IMR-90 (cell line): ENCODE data around the gene FOCAD. TPM values are rescaled to one million over a fixed set of nuclear protein-coding genes. Genes with fewer than 3 reads are reported as not detected.

ENCODE experiments used
- ATAC-seq: fragments of 200-7000 bp; cut with Tn5 transposase; 2 replicates; pipeline ENCODE4 v1.9.1; 2020; ENCODE audit warnings: low read depth, mild to moderate bottlenecking, moderate library complexity
- BruUV-seq: library from RNA; stranded (reverse); fragments of 400-500 nt; replicated peaks from 2 replicates; lab custom pipeline; 2021; lab: Mats Ljungman, UMichigan
- CTCF ChIA-PET: fragments of 300-600 bp; formaldehyde crosslinking; extraction: SDS; loops from one replicate; lab custom pipeline; 2021; ENCODE audit warnings: antibody characterized with exemption; lab: Yijun Ruan, JAX
- POLR2A ChIA-PET: fragments of 300-600 bp; sonication (Branson Sonifier 250); formaldehyde crosslinking; loops from one replicate; lab custom pipeline; 2022; ENCODE audit warnings: antibody characterized with exemption; ENCODE audit not compliant: unreplicated experiment; lab: Charles Lee
- DNase-seq: peaks from one replicate; pipeline ENCODE4 v3.0.0; 2013
- H2AFZ ChIP-seq: replicated peaks from 2 replicates; pipeline ENCODE3; 2013; ENCODE audit warnings: low read length, mild to moderate bottlenecking; ENCODE audit not compliant: poor library complexity
- H2AK5ac ChIP-seq: 2 replicates; pipeline ENCODE4 v1.6.1; 2013; ENCODE audit warnings: low read depth, low read length, inconsistent platforms
- H2AK9ac ChIP-seq: replicated peaks from 2 replicates; pipeline ENCODE3; 2013; ENCODE audit warnings: mild to moderate bottlenecking, low read depth, low read length, moderate library complexity; ENCODE audit not compliant: poor library complexity
- H2BK120ac ChIP-seq: 2 replicates; pipeline ENCODE4 v1.6.1; 2013; ENCODE audit warnings: low read depth, low read length, inconsistent platforms
- H2BK15ac ChIP-seq: 3 replicates; pipeline ENCODE4 v1.6.1; 2013; ENCODE audit warnings: low read depth, low read length, inconsistent platforms
- H2BK20ac ChIP-seq: 2 replicates; pipeline ENCODE4 v1.6.1; 2013; ENCODE audit warnings: low read depth, mild to moderate bottlenecking, inconsistent platforms, low read length, moderate library complexity
- H2BK5ac ChIP-seq: 2 replicates; pipeline ENCODE4 v1.6.1; 2013; ENCODE audit warnings: mild to moderate bottlenecking, low read depth, low read length, inconsistent platforms; ENCODE audit not compliant: poor library complexity, severe bottlenecking
- H3K14ac ChIP-seq: replicated peaks from 2 replicates; pipeline ENCODE4 v1.6.1; 2013; ENCODE audit warnings: low read depth, low read length, inconsistent platforms
- H3K18ac ChIP-seq: 2 replicates; pipeline ENCODE4 v1.6.1; 2013; ENCODE audit warnings: low read depth, low read length, control low read depth
- H3K23ac ChIP-seq: 2 replicates; pipeline ENCODE4 v1.6.1; 2013; ENCODE audit warnings: low read depth, low read length, inconsistent platforms
- H3K27ac ChIP-seq: 2 replicates; pipeline ENCODE4 v1.5.1; 2013; ENCODE audit warnings: mild to moderate bottlenecking, control low read depth, low read length; ENCODE audit not compliant: insufficient read depth
- H3K27me3 ChIP-seq: 2 replicates; pipeline ENCODE4 v1.6.1; 2013; ENCODE audit warnings: low read length; ENCODE audit not compliant: control insufficient read depth, insufficient read depth
- H3K36me3 ChIP-seq: 2 replicates; pipeline ENCODE4 v1.6.1; 2013; ENCODE audit warnings: low read length, mixed read lengths; ENCODE audit not compliant: control insufficient read depth, insufficient read depth
- H3K4ac ChIP-seq: 2 replicates; pipeline ENCODE4 v1.6.1; 2013; ENCODE audit warnings: low read depth, low read length, inconsistent platforms
- H3K4me1 ChIP-seq: 2 replicates; pipeline ENCODE4 v1.6.1; 2013; ENCODE audit warnings: low read length, mixed read lengths; ENCODE audit not compliant: control insufficient read depth, insufficient read depth
- H3K4me2 ChIP-seq: 2 replicates; pipeline ENCODE4 v1.6.1; 2013; ENCODE audit warnings: low read depth, mild to moderate bottlenecking, control low read depth, low read length, moderate library complexity
- H3K4me3 ChIP-seq: 2 replicates; pipeline ENCODE4 v1.5.1; 2013; ENCODE audit warnings: low read depth, mild to moderate bottlenecking, control low read depth, low read length, moderate library complexity; ENCODE audit not compliant: insufficient read depth
- H3K56ac ChIP-seq: 2 replicates; pipeline ENCODE4 v1.6.1; 2013; ENCODE audit warnings: low read length, inconsistent platforms; ENCODE audit not compliant: insufficient read depth; ENCODE audit errors: extremely low read depth
- H3K79me1 ChIP-seq, 2 experiments: 2 replicates each; pipeline ENCODE4 v1.6.1; 2013; ENCODE audit warnings: low read length in 2 of 2, inconsistent platforms in 1 of 2, low read depth in 1 of 2
- H3K9ac ChIP-seq: 2 replicates; pipeline ENCODE4 v1.6.1; 2013; ENCODE audit warnings: low read depth, low read length, control low read depth
- H3K9me1 ChIP-seq: 2 replicates; pipeline ENCODE4 v1.6.1; 2013; ENCODE audit warnings: low read length, inconsistent platforms; ENCODE audit not compliant: insufficient read depth
- H3K9me3 ChIP-seq: 2 replicates; pipeline ENCODE4 v1.6.1; 2013; ENCODE audit warnings: low read length; ENCODE audit not compliant: control insufficient read depth, insufficient read depth
- H4K20me1 ChIP-seq: 2 replicates; pipeline ENCODE4 v1.6.1; 2013; ENCODE audit warnings: low read length, inconsistent platforms; ENCODE audit not compliant: insufficient read depth
- H4K5ac ChIP-seq: 2 replicates; pipeline ENCODE4 v1.6.1; 2013; ENCODE audit warnings: mild to moderate bottlenecking, low read depth, low read length, control low read depth
- H4K8ac ChIP-seq, 2 experiments: 2 replicates each; pipeline ENCODE4 v1.6.1; 2013; ENCODE audit warnings: low read depth in 2 of 2, low read length in 2 of 2, control low read depth in 1 of 2, inconsistent platforms in 1 of 2
- H4K91ac ChIP-seq: 2 replicates; pipeline ENCODE4 v1.6.1; 2013; ENCODE audit warnings: low read depth, low read length, inconsistent platforms; ENCODE audit not compliant: insufficient read depth
- BHLHE40 ChIP-seq: fragments of 150-350 bp; IDR thresholded peaks from 2 replicates; pipeline ENCODE4 v1.6.1; 2016; ENCODE audit warnings: mild to moderate bottlenecking, low read depth, low read length
- CEBPB ChIP-seq: IDR thresholded peaks from 2 replicates; pipeline ENCODE4 v1.6.1; 2012; ENCODE audit warnings: low read depth, low read length, improper control_type of control experiment
- CHD1 ChIP-seq: IDR thresholded peaks from 2 replicates; pipeline ENCODE4 v1.6.1; 2012; ENCODE audit warnings: low read depth, low read length, improper control_type of control experiment
- CTCF ChIP-seq: conservative IDR thresholded peaks from 2 replicates; pipeline ENCODE4 v1.5.1; 2012; ENCODE audit warnings: mild to moderate bottlenecking, low read depth, low read length, improper control_type of control experiment
- ELK1 ChIP-seq: fragments of 150-350 bp; IDR thresholded peaks from 2 replicates; pipeline ENCODE4 v1.6.1; 2016; ENCODE audit warnings: low read depth, mild to moderate bottlenecking, low read length, moderate library complexity, borderline replicate concordance
- FOS ChIP-seq: fragments of 150-350 bp; IDR thresholded peaks from 2 replicates; pipeline ENCODE4 v1.6.1; 2016; ENCODE audit warnings: low read depth, low read length
- MAFK ChIP-seq: IDR thresholded peaks from 2 replicates; pipeline ENCODE4 v1.6.1; 2012; ENCODE audit warnings: low read depth, low read length, improper control_type of control experiment
- MAZ ChIP-seq: IDR thresholded peaks from 2 replicates; pipeline ENCODE4 v1.6.1; 2012; ENCODE audit warnings: low read depth, mild to moderate bottlenecking, low read length, improper control_type of control experiment, moderate library complexity, borderline replicate concordance
- MXI1 ChIP-seq: IDR thresholded peaks from 2 replicates; pipeline ENCODE4 v1.6.1; 2012; ENCODE audit warnings: low read depth, mild to moderate bottlenecking, low read length, moderate library complexity, borderline replicate concordance
- NFE2L2 ChIP-seq: fragments of 150-350 bp; IDR thresholded peaks from 2 replicates; pipeline ENCODE4 v1.6.1; 2016; ENCODE audit warnings: low read depth, mild to moderate bottlenecking, low read length
- POLR2A ChIP-seq: IDR thresholded peaks from 2 replicates; pipeline ENCODE4 v1.6.1; 2012; ENCODE audit warnings: mild to moderate bottlenecking, low read depth, low read length
- RAD21 ChIP-seq: IDR thresholded peaks from 2 replicates; pipeline ENCODE4 v1.6.1; 2012; ENCODE audit warnings: low read length, improper control_type of control experiment
- RCOR1 ChIP-seq: IDR thresholded peaks from 2 replicates; pipeline ENCODE4 v1.6.1; 2012; ENCODE audit warnings: mild to moderate bottlenecking, low read length, improper control_type of control experiment; ENCODE audit not compliant: insufficient replicate concordance
- RFX5 ChIP-seq: IDR thresholded peaks from 2 replicates; pipeline ENCODE4 v1.8.0; 2012; ENCODE audit warnings: low read depth, mild to moderate bottlenecking, low read length, moderate library complexity
- SMC3 ChIP-seq: fragments of 150-350 bp; IDR thresholded peaks from 2 replicates; pipeline ENCODE4 v1.6.1; 2016; ENCODE audit warnings: low read depth, mild to moderate bottlenecking, antibody characterized with exemption, low read length, moderate library complexity
- USF2 ChIP-seq: fragments of 150-350 bp; IDR thresholded peaks from 2 replicates; pipeline ENCODE4 v1.6.1; 2017; ENCODE audit warnings: mild to moderate bottlenecking, antibody characterized with exemption, low read length, low read depth
- WGBS, 2 experiments: methylation state at CpG; one replicate each; pipeline versions ENCODE4 v1.1.5 to v1.1.7; 2013; ENCODE audit warnings: missing lambda C conversion rate in 2 of 2; ENCODE audit not compliant: insufficient read length in 1 of 2; ENCODE audit errors: extremely low coverage in 2 of 2; 5-methylcytosine and 5-hydroxymethylcytosine counted together
- dilution Hi-C: fragments of 300-500 bp; cut with HindIII; formaldehyde crosslinking; loops from one replicate; pipeline ENCODE4 v1.14.3; 2018; ENCODE audit warnings: low sequenced_read_pairs; ENCODE audit not compliant: unreplicated experiment
- in situ Hi-C: fragments of 300-500 bp; cut with MboI; formaldehyde crosslinking; loops from 3 replicates; pipeline ENCODE4 v1.14.3; 2019; ENCODE audit warnings: low sequenced_read_pairs, inconsistent platforms, mixed read lengths
- intact Hi-C: fragments of 100-400 bp; cut with micrococcal nuclease; formaldehyde crosslinking; loops from 2 replicates; pipeline ENCODE4 v1.10.0; 2022
- polyA plus RNA-seq, 3 experiments: library from polyadenylated mRNA; depleted of rRNA; stranded (reverse); fragments of >200 nt; gene quantifications; 2 replicates each; pipeline ENCODE4 v1.2.3, GENCODE V29; 2012; ENCODE audit warnings: low replicate concordance in 1 of 3
- total RNA-seq: library from RNA; depleted of rRNA; stranded (reverse); fragments of >200 nt; gene quantifications from 2 replicates; pipeline ENCODE4 v1.2.3, GENCODE V29; 2012

Gene FOCAD
- total and polyA plus RNA-seq, 2 of the 4 experiments (the other 2 are of a cell fraction), result 28.8 to 91.2 TPM

- no peak overlapping the region for H4K8ac ChIP-seq
- no peak overlapping the region for H2BK20ac ChIP-seq
- H3K56ac ChIP-seq, result no peak overlapping the region
- no peaks in the 10 kb centered on the region for H3K79me1 ChIP-seq
- H3K23ac ChIP-seq, result no peak overlapping the region
- H2AK5ac ChIP-seq, result no peak overlapping the region
- no peaks in the 10 kb centered on the region for H3K9me1 ChIP-seq
- in situ Hi-C loops (no loop called here), dilution Hi-C loops (no loop called here), intact Hi-C loops (no loop called here)
- no peaks in the 10 kb centered on the region for H3K27me3 ChIP-seq
- H3K4me2 ChIP-seq, result no peak overlapping the region
- H3K18ac ChIP-seq, result no peak overlapping the region
- no peak overlapping the region for H4K5ac ChIP-seq
- no peak overlapping the region for H4K91ac ChIP-seq
- ChIA-PET CTCF (interaction anchor here (1.0 kb wide), 1 partner anchor 460 kb away, joined by 3 read pairs; no protein-coding TSS in a partner anchor), POLR2A (no interaction called here)
- no peak overlapping the region for H3K9ac ChIP-seq
- no peaks in the 10 kb centered on the region for H3K9me3 ChIP-seq
- H2BK15ac ChIP-seq, result no peak overlapping the region
- no peak overlapping the region for H2BK5ac ChIP-seq
- no peak overlapping the region for H3K27ac ChIP-seq
- no peaks in the 10 kb centered on the region for H3K4me1 ChIP-seq
- no peak overlapping the region for H3K14ac ChIP-seq
- no peak overlapping the region for H2AFZ ChIP-seq
- H3K4ac ChIP-seq, result no peak overlapping the region
- TF ChIP-seq RAD21, result no peak
- TF ChIP-seq RCOR1, result no peak
- no peak for TF ChIP-seq SMC3
- no peak for TF ChIP-seq FOS
- no peak for TF ChIP-seq USF2
- no peak for TF ChIP-seq ELK1
- TF ChIP-seq RFX5, result no peak
- no peak for TF ChIP-seq CTCF
- no peak for TF ChIP-seq MAFK
- TF ChIP-seq NFE2L2, result no peak
- TF ChIP-seq POLR2A, result no peak
- no peak for TF ChIP-seq MAZ
- no peak for TF ChIP-seq MXI1
- no peak for TF ChIP-seq CEBPB
- no peak for TF ChIP-seq BHLHE40
- no peak for TF ChIP-seq CHD1
- H2AK9ac ChIP-seq, result no peak overlapping the region
- no peak overlapping the region for H2BK120ac ChIP-seq
- ATAC-seq (no peak), DNase-seq (no peak)
- H3K4me3 ChIP-seq, result no peak overlapping the region
- no peaks in the 10 kb centered on the region for H4K20me1 ChIP-seq
- BruUV-seq, result no TSS peak
- no CpG with 5 or more reads among the region's 4 CpGs for WGBS, 2 experiments
- no peaks in the 10 kb centered on the region for H3K36me3 ChIP-seq
These were observed 33.7 kb upstream of the FOCAD start for GRCh38 chr9:20650313-20650712.
